ENCODE results near the gene RALGAPB.
A peak's percentile ranks its signal among the peaks of the same experiment; 100 is the strongest.
"Not testable (repeated sequence)": the region's sequence is repeated elsewhere in the genome, so short reads cannot be mapped to it uniquely, and the experiment has no call there.

The RALGAPB gene

DNA sequence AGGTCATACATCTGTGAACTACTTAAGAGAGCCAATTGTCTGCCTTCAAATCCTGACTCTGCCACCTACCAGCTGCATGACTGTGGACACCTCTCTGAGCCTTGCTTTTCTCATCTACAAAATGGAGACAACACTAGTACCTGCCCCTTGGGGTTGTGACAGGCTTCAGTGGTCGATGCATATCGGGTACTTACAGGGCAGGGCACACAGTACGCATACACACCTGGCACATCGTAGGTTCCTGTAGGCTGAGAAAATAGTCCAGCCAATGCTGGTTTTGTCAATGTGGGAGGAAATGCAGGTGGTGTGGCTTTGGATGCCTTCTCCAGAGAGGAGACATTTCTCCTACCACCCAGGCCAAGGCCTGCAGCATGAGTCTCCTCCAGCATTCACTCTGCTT, 110.7 kb downstream of the RALGAPB start:
- no peak for DNase-seq (ENCODE audit: low read depth, low spot score)

DNA sequence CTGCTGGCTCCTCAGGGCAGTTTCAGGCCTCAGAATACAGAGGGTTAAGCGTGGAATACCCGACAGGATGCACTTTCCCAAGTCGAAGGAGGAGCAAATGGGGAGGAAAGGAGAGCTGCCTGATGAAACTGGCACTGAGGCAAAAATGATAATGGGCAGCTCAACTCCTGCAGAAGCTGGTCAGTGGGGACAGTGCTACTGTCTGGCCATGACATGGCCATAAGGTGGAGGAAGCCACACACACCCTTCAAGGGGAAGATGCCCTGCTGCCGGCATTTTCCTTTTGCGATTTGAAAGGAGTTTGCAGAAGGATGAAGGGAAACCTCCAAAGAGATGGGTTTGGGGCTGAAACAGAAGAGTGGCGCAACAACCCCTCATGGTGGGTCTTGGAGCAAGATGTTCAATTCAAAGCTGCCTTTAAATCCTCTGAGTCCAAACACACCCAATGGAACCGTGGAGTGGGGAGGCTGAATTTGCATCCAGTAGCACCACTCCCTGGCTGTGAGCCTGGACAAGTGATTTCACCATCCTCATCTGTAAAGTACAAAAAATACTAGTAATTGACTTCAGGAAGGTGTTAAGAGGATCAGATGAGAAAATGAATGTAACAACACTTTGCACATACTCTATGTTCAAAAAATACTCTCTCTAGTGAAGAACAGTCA, 111.6 kb downstream of the RALGAPB start:
- no peak for DNase-seq (ENCODE audit: low read depth, low spot score)

DNA sequence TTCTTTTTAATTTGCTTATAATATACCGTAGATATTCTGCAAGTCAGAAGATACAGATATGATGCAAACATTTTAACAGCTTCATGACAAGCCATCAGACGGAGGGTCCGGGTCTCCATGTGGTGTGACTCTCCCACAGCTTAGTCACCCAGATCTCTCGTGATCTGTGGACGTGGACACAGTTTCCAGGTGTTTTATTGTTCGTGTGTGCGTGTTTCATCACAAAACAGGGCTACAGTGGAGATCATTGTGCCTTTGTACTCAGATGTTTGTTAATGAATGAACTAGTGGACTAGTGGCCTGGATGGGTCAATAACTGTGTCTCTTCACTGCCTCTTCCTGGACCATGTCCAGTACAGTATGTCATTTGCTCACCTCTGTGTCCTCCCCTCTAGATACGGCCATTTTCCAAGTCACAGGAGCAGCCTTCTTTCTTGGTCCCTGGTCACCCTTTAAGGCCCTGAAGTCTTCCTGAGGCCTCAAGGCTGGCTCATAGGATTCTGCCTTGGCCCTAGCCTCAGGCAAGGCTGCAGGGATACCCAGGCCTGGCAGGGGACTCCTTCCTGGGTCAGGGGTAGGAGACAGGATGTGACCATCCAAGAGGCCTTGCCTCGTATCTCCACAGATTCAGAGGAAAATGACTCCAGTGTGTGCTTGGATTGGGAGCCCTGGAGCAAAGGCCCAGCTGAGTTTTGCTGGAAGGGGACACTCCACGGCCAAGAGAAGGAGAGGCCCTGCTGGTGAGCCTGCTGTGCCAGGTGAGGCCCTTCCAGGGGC, 112.9 kb downstream of the RALGAPB start:
- no peak for DNase-seq (ENCODE audit: low read depth, low spot score)

DNA sequence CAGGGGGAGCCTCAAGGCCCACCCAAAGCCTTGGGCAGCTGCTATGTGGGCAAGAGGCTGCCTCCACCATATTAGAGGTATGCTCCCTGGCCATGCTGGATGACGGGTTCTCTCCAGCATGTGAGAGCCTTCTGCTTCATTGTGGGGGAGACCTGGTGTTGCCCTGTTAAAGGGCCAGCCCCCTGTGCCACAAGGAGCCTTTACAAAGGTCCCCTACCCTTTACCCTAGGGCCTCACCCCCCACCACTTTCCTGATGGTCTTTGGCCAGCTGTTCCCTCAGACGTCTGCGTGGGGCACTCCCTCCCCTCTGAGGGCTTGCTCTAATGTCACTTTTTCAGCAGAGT, 113.5 kb downstream of the RALGAPB start:
- DNase-seq (ENCODE audit: low read depth, low spot score), result no peak

DNA sequence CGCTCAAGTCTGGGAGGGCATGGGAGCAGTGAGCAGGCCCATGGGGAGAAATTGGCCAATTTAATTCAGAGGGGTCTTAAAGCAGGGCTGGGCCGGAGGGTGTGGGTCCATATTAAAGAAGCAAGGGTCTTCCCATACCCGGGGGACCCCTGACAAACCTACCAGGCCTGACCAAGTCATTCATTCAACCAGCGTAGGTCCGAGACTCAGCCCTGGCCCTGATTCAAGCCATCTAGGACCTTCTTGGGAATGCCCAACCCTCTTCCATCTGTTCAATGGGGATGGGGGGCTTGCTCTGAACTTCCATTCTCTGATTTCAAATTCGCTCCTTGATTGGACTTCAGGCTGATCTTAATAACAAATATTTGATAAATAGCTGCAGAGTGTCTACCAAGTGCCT, 115.7 kb downstream of the RALGAPB start:
- no peak for DNase-seq (ENCODE audit: low read depth, low spot score)

DNA sequence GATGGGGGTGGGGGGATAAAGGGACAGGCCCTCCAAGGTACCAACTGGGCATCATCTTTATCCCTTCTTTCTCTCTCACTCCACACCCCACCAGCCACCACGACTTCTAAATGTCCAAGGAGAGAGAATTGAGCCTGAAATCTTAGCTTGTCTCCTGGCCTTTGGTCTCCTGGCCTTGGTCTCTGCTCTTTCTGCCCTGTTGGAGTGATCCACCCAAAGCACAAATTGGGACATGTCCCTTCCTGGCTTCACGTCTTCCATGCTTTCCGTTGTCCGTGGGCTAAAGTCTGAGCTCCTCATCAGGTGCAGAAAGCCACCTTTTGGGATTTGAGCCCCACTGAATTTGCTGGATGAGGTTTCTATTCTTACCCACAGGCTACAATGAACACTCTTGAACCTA, 116.7 kb downstream of the RALGAPB start:
- no peak for DNase-seq (ENCODE audit: low read depth, low spot score)

DNA sequence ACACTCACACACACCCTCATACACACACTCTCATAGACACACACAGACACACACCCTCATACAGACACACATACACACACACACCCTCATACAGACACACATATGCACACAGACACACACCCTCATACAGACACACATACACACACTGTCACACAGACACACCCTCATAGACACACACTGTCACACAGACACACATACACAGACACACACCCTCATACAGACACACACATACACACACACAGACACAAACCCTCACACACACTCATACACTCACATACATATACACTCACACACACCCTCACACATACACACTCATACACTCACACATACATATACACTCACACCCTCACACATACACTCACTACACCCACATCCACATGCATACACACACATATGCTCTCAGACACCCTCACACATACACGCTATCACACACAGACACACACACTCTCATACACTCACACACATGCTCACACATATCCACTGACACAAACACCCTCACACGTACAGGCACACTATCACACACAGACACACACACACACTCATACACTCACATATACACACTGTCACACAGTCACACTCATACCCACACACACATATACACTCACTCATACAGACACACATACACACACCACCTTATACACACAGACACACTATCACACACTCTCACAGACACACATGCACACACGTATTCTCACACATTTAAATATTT, 117.5 kb downstream of the RALGAPB start:
- no peak for DNase-seq (ENCODE audit: low read depth, low spot score)

DNA sequence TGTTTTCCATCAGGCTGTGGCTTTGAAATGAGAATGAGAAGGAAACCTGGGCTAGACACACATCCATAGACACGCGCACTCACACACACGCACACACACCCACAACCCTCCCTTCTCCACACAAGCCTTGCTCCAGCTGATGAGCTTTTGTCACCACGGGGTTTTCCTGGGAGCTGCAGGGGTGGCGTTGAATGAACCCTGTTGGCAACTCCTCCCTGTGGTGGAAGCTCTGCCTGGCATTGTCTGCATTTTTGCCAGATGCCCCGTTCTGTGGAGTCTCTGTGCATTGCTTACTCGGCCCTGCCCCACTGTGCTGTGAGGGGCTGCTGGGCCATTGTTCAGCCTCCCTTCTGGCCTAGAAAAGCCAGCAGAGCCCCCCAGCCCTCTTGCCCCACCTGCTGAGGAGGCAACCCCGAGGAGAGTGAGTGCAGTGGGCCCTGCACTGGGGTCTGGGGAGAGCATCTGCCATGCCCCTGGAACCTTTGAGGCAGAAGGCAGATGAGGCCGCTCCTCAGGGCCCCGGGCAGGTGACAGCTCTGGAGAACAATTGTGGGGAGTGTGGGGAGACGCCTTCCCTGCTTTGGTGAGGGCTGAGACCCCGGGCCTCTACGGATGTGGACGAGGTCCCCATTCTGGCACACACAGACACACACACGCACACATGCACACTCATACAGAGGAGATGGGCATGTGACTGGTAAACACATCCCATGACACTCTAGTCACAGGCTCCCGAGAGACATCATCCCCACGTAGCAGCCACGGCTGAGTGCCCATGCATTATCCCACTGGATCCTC, 118.2 kb downstream of the RALGAPB start:
- DNase-seq (ENCODE audit: low read depth, low spot score), result no peak

DNA sequence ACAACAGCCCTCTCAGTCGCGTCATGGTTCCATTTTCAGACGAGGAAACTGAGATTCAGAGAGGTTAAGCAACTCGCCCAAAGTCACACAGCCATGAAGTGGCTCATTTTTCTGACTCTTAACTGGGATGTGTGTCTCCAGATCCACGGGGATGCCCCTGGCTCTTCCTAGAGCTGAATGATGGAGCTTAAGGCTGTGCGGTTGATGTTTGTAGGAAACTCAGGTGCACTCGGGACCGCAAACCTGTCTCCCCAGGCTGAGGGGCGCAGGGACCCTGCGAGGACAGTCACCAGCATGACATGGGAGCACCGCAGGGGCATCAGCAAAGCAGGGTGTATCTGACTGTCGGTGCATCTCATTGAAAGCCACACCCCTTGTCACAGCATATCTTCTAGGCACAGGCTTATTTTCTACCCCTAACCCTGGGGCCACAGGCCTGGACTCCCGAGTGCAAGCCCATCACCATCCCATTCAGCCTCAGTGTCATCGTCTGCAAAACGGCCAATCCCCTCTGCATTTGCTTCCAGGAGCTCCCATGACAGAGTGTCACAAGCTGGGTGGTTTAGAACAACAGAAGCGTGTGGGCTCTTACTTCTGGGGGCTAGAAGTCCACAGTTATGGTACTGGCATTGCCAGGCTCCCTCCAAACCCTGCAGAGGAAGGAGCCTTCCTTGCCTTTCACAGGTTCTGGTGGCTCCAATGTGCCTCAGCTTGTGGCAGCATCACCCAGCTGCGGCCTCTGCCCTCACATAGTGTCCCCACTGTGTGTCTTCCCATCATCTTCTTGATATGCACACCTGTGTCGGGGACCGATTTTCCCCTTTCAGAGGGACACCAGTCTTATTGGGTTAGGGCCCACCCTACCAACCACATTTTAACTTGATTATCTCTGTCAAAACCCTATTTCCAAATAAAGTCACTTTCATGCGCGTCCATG, 119.1 kb downstream of the RALGAPB start:
- DNase-seq (ENCODE audit: low read depth, low spot score), result no peak

DNA sequence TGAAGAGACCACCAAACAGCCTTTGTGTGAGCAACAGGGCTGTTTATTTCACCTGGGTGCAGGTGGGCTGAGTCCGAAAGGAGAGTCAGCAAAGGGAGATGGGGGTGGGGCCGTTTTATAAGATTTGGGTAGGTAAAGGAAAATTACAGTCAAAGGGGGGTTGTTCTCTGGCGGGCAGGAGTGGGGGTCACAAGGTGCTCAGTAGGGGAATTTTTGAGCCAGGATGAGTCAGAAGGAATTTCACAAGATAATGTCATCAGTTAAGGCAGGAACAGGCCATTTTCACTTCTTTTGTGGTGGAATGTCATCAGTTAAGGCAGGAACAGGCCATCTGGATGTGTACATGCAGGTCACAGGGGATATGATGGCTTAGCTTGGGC, 119.8 kb downstream of the RALGAPB start:
- DNase-seq (ENCODE audit: low read depth, low spot score), result not testable (repeated sequence)

DNA sequence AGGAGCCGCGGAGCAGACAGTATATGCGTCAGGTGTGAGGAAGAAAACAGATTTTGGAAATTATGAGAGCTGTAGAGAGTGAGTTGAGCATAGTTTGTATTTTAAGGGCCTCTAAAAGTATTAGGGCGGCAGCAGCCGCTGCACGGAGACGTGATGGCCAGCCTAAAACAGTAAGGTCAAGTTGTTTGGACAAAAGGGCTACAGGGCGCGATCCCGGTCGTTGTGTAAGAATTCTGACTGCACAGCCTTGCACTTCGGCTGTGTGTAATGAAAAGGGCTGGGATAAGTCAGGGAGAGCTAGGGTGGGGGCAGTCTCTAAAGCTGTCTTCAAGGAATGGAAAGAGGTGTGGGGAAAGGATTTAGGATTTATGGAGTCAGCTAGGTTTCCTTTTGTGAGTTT, 121.6 kb downstream of the RALGAPB start:
- DNase-seq (ENCODE audit: low read depth, low spot score), result not testable (repeated sequence)

DNA sequence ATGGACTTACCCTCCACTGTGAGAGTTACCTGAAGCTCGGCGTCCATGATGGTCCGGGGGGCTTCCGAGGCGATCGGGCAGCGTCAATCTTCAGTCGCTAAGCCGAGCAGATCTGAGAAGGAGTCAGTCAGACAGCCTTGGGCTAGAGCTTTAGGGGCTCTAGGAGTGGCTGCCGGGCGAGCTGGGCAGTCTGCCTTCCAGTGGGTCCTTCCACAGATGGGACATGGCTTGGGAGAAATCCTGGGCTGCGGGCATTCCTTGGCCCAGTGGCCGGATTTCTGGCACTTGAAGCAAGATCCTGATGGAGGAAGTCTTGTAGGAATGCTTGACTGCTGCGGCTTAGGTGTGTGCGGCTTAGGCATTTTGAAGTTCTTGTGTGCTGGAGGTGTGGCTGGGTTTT, 123.2 kb downstream of the RALGAPB start:
- DNase-seq (ENCODE audit: low read depth, low spot score), result not testable (repeated sequence)

DNA sequence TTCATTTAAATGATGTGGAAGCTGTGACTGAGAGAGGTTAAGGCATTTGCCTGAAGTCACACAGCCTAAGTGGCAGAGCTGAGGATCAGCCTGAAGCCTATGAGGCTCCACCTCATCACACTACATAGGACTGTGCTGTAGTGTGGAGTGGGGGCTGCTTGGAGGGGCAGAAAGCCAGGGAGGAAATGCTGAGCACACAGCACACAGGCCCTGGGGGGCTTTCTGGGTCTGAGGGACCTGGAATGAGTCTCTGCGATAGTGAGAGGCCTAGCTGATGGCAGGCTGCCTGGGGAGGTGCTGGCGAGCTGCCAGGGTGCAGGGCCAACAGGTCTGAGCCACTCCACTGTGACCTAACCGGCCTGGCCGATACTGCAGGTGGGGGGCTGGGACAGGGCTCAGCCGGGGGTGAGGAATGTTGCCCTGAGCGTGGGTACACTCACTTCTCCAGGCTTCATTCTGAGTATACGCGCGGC, 126.8 kb downstream of the RALGAPB start:
- DNase-seq (ENCODE audit: low read depth, low spot score), result peak; percentile 86

DNA sequence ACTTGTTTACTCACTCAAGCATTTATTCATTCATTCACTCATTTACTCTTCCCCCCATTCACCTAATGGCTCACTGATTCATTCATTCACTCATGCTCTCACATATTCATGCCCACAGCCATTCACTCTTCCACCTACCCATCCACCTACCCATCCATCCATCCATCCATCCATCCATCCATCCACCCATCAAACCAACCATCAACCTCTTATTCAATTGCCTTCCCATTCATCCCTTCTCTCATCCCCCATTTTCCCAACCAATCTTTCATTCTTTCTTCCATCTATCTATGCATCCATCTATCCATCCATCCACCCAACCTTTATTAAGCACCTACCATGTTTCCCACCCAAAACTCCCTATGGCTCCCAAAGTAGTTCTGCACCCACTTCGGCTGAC, 127.4 kb downstream of the RALGAPB start:
- no peak for DNase-seq (ENCODE audit: low read depth, low spot score)

DNA sequence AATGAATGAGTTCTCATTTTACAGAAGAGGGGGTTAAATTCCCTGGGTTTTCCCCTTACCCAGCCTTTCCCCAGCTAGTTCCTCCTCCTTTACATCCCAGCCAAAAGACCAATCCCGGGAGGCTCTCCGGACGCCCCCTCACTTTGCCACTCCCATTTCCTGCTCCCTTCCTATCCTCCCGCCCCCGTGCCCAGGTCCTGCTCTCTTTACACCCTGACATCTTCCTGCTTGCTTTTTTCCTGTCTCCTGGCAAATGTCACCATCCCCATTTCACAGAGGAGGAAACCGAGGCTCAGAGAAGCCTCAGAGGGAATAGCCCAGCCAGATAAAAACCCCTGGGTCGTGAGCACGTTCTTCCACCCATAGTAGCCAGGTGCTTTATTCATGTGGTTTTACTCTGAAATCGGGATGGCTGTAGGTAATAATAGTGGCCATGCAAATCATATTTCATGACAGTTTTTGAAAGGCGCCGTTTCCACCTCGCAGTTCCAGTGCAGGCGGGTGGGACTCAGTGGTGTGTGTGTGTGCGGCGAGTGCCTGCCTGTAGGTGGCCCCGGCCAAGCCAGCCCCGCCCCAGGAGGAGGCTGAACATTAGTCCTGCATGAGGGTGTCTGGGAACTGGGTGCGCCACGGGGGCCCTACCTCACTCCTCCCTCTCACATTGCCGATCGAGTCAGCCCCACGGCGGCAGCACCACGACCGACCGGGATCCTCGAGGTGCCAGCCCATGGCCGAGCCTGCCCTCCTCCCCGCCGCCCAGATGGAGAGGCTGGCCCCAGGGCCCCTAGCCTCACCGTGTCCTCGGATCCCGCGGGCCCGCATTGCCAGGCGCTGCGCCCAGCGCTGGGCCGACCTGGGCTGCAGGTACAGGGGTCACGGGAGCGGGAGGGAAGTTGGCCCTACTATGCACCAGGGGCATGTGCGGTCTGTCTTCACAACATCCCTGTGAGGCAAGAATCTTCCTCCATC, 128.9 kb downstream of the RALGAPB start, which contains the start of gene ARHGAP40:
ARHGAP40 (plus strand) TSS at position 594 of the 969 bp plus-strand sequence.
- peak; percentile 74 for DNase-seq (ENCODE audit: low read depth, low spot score)

DNA sequence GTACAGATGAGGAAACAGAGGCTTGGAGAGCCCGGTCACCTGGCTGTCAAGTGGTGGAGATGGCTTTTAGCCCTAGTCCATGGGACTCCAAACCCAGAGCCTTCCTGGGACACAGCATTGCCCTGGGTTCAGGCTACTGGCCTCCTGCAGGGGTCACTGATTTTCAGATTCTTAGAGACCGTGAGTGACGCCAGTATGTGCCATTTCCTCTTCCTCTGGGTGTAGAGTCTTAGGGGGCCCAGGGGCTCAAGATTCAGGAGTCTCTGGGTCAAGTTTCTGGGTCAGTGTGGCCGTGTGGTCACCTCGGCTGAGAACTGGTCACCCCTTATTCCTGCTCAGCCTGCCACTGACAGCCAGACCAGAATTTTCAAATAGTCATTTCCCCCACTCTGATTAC, 129.5 kb downstream of the RALGAPB start:
- no peak for DNase-seq (ENCODE audit: low read depth, low spot score)

DNA sequence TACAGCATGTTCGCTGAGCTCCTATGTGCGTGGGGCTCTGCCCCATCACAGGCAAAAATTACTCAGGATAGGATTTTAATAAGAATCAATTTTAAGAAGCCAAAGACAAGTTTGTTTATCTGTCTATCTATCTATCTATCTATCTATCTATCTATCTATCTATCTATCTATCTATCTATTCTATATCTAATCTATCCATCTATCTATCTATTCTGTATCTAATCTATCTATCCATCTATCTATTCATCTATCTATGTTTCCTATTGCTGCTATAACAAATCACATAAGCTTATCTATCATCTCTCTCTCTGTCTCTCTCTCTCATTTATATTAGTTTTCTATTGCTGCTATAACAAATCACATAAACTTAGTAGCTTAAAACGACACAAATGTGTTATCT, 130.6 kb downstream of the RALGAPB start:
- DNase-seq (ENCODE audit: low read depth, low spot score), result no peak

DNA sequence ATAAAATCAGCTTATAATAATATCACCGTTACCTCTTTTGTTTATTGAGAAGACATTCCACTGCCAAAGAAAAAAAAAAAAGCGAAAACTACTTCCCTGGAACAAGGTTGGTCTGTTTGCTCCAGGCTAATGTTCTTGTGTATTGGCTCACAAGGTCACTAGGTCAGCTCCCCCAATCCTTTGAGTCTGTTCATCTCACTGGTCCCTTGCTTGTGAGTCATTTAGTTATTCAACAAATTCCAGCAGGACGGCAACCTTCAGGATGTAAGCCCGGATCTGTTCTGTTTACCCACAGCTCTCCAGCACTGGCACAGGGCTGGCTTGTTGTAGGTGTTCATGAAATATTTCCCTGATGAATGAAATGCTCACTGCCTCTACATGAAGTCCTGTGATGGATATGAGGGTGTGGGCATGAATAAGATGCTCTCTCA, 132.2 kb downstream of the RALGAPB start:
- peak; percentile 79 for DNase-seq (ENCODE audit: low read depth, low spot score)

DNA sequence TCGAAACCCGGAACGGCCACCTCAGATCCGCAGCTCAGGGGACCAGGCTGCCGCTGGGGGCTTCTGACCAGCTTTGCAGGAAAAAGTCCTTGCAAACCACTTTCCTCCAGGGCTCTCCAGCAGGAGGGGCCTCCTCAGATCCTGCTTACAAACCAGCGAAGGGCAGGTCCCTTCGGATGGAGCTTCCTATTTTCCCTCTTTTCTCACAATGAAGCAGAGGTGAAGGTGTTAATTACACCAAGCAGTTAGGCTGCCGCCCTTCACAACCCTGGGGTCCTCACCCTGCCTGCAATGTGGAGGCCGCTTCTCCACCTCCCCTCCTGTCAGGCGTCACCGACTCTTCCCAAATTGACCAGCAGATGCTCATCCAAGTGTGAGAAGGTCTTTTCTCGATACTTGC, 134.7 kb downstream of the RALGAPB start:
- DNase-seq (ENCODE audit: low read depth, low spot score), result peak; percentile 70
